Measurements from ENCODE around the gene CHN1. TPM values are rescaled to one million over a fixed set of nuclear protein-coding genes. Genes with fewer than 3 reads are reported as not detected.

Gene CHN1
- total RNA-seq, 1 donor from 2014 or later, result 45.0 TPM

DNA sequence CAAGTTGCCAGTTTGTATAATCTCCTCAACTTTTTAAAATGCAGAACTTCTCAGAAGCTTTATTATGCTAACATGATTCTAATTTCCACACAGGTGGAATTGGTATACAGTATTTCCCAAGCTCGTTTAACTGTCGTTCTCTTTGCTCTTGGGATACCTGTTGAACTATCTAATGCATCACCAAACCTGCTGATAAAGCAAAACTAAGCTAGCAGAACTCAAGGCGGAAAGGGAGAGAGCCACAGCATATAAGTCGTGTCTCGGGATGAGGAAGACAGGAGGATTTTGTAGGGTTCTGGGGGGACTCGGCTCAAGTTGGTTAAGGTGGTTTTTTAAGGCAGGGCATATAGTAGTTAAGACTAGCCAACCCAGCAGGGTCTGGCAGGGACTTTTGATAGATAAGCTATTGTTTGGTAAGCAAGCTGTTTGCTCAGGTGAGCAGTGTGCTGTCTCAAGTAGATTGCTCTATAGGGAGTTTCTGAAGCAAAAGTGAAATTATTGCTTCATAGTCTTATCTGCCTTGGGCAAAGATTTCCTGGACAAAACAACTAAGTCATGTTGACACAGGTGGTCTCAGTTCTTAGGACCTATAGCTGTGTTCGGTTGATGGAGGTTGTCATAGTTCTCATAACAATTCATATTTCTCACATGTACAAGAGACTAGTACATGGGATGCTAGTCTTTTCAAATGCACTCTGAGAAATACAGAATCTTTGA, 212.7 kb downstream of the CHN1 start:
- no peak overlapping the region for H3K27ac Mint-ChIP-seq
- peaks cover 5% of the 10 kb centered on the region for H3K9me3 Mint-ChIP-seq

DNA sequence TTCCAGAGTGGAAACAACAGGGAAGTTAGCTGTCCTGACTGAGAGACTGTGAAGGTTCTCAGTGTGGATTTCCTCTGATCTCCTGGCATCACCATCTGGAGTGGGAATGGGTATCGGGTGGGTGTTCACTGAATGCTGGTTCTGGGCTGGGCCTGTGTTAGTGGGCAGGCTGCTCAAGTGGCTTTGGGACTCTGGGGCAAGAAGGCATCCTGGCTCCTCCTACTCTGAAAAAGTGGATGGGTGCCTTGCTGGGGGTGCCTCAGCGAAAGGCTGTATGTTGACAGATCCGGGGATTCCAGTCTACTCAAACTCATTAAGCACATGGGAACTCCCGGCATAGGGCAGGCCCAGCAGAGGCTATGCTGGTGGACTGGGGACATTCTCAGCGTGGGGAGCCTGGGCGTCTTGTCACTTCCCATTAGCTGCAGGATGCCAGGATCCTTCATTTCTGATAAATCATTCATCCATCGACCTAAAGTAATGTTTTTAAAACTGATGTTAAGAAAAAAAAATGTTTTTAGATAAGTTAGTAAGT, 213.4 kb downstream of the CHN1 start:
- peaks cover 5% of the 10 kb centered on the region for H3K9me3 Mint-ChIP-seq
- peaks cover 38% of the 10 kb centered on the region for H3K4me1 Mint-ChIP-seq
- no peaks in the 10 kb centered on the region for H4K20me1 ChIP-seq (ENCODE audit: low read depth)
- H3K4me3 ChIP-seq, result no peak overlapping the region
- H3K27ac ChIP-seq, result no peak overlapping the region
- no peaks in the 10 kb centered on the region for H3K36me3 ChIP-seq
- H3K9ac ChIP-seq, result no peak overlapping the region
- H3K27me3 ChIP-seq, result no peaks in the 10 kb centered on the region
- H3K4me3 Mint-ChIP-seq, result no peak overlapping the region
- peak overlapping the region; percentile 16 for H2AFZ ChIP-seq (replicated peaks)
- H3K27ac Mint-ChIP-seq, result no peak overlapping the region
- TF ChIP-seq EZH2 (IDR thresholded peaks at IDR 0.05), result no peak
- TF ChIP-seq EZH2phosphoT487 (IDR thresholded peaks at IDR 0.05), result no peak
- TF ChIP-seq, protein P1, sequence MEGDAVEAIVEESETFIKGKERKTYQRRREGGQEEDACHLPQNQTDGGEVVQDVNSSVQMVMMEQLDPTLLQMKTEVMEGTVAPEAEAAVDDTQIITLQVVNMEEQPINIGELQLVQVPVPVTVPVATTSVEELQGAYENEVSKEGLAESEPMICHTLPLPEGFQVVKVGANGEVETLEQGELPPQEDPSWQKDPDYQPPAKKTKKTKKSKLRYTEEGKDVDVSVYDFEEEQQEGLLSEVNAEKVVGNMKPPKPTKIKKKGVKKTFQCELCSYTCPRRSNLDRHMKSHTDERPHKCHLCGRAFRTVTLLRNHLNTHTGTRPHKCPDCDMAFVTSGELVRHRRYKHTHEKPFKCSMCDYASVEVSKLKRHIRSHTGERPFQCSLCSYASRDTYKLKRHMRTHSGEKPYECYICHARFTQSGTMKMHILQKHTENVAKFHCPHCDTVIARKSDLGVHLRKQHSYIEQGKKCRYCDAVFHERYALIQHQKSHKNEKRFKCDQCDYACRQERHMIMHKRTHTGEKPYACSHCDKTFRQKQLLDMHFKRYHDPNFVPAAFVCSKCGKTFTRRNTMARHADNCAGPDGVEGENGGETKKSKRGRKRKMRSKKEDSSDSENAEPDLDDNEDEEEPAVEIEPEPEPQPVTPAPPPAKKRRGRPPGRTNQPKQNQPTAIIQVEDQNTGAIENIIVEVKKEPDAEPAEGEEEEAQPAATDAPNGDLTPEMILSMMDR (IDR thresholded peaks at IDR 0.05), result no peak
- H3K9me3 ChIP-seq (ENCODE audit: low read depth), result no peaks in the 10 kb centered on the region
- H3K4me2 ChIP-seq, result no peak overlapping the region
- H3K79me2 ChIP-seq (ENCODE audit: low read depth), result no peaks in the 10 kb centered on the region
- peaks cover 56% of the 10 kb centered on the region for H3F3A ChIP-seq (ENCODE audit: low read depth)
- peaks cover 6% of the 10 kb centered on the region for H3K36me3 Mint-ChIP-seq
- no peak for DNase-seq (ENCODE audit: low spot score)
- peaks cover 4% of the 10 kb centered on the region for H3K27me3 Mint-ChIP-seq (ENCODE audit: insufficient read depth, low read depth)
- H3K4me1 ChIP-seq, result peaks cover 61% of the 10 kb centered on the region

More for the DNA sequence above, 212.7 kb downstream of the CHN1 start:
- Mint-ChIP-seq H3K27me3 (ENCODE audit: insufficient read depth, low read depth) (peaks cover 4% of the 10 kb centered on the region), H3K4me1 (peaks cover 33% of the 10 kb centered on the region), H3K36me3 (peaks cover 9% of the 10 kb centered on the region), H3K4me3 (no peak overlapping the region)
- peaks cover 57% of the 10 kb centered on the region for H3F3A ChIP-seq (ENCODE audit: low read depth)
- H3K36me3 ChIP-seq, result no peaks in the 10 kb centered on the region
- no peaks in the 10 kb centered on the region for H3K9me3 ChIP-seq (ENCODE audit: low read depth)
- TF ChIP-seq, protein P1 (IDR thresholded peaks at IDR 0.05), result no peak
- TF ChIP-seq EZH2 (IDR thresholded peaks at IDR 0.05), result no peak
- TF ChIP-seq EZH2phosphoT487 (IDR thresholded peaks at IDR 0.05), result no peak
- no peak overlapping the region for H3K27ac ChIP-seq
- H2AFZ ChIP-seq (replicated peaks), result no peak overlapping the region
- no peaks in the 10 kb centered on the region for H4K20me1 ChIP-seq (ENCODE audit: low read depth)
- no peaks in the 10 kb centered on the region for H3K79me2 ChIP-seq (ENCODE audit: low read depth)
- H3K4me3 ChIP-seq, result no peak overlapping the region
- no peak for DNase-seq (ENCODE audit: low spot score)
- no peak overlapping the region for H3K9ac ChIP-seq
- no peaks in the 10 kb centered on the region for H3K27me3 ChIP-seq
- H3K4me1 ChIP-seq, result peaks cover 60% of the 10 kb centered on the region
- no peak overlapping the region for H3K4me2 ChIP-seq

DNA sequence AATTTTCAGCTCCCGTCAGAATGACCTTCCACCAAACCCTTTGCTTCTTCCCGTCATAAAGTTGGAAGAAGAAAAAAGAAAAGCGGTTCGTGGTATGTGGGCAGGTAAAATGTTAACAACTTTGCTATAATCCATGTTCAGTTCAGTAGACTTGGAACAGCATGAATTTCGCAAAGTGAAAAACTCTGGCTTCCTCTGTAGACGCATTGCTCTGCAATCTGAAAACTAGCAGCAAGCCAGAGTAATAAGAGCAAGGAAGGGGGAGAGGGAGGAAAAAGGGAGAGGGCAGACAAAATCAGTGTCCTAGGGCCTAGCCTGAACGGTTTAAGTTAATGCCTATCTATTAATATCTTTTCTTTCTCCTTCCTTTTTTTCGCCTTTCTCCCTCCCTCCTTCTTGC, 214.2 kb downstream of the CHN1 start:
- H3K4me3 Mint-ChIP-seq, result no peak overlapping the region
- peaks cover 6% of the 10 kb centered on the region for H3K36me3 Mint-ChIP-seq
- peak overlapping the region; percentile 25 for H3K27ac Mint-ChIP-seq
- H3K27me3 Mint-ChIP-seq (ENCODE audit: insufficient read depth, low read depth), result peaks cover 4% of the 10 kb centered on the region
- peaks cover 5% of the 10 kb centered on the region for H3K9me3 Mint-ChIP-seq
- DNase-seq (ENCODE audit: low spot score), result no peak
- H2AFZ ChIP-seq (replicated peaks), result peak overlapping the region; percentile 32
- H3K4me3 ChIP-seq, result no peak overlapping the region
- peaks cover 34% of the 10 kb centered on the region for H3K4me1 Mint-ChIP-seq
- H3K36me3 ChIP-seq, result no peaks in the 10 kb centered on the region
- no peaks in the 10 kb centered on the region for H3K9me3 ChIP-seq (ENCODE audit: low read depth)
- H3F3A ChIP-seq (ENCODE audit: low read depth), result peaks cover 48% of the 10 kb centered on the region
- TF ChIP-seq EZH2phosphoT487 (IDR thresholded peaks at IDR 0.05), result no peak
- TF ChIP-seq, protein P1 (IDR thresholded peaks at IDR 0.05), result no peak
- TF ChIP-seq EZH2 (IDR thresholded peaks at IDR 0.05), result no peak
- H3K4me1 ChIP-seq, result peaks cover 55% of the 10 kb centered on the region
- H3K27me3 ChIP-seq, result no peaks in the 10 kb centered on the region
- no peak overlapping the region for H3K9ac ChIP-seq
- no peaks in the 10 kb centered on the region for H4K20me1 ChIP-seq (ENCODE audit: low read depth)
- H3K27ac ChIP-seq, result no peak overlapping the region
- no peaks in the 10 kb centered on the region for H3K79me2 ChIP-seq (ENCODE audit: low read depth)
- no peak overlapping the region for H3K4me2 ChIP-seq

Data from neural progenitor cell (in vitro differentiated cells).